Kidney glomerular epithelial cell (primary cell): ENCODE measurements around the gene CDH26.

Experiments
- DNase-seq: peaks from one replicate; lab custom pipeline; 2025; lab: John Stamatoyannopoulos, UW

CDH26 gene

DNA sequence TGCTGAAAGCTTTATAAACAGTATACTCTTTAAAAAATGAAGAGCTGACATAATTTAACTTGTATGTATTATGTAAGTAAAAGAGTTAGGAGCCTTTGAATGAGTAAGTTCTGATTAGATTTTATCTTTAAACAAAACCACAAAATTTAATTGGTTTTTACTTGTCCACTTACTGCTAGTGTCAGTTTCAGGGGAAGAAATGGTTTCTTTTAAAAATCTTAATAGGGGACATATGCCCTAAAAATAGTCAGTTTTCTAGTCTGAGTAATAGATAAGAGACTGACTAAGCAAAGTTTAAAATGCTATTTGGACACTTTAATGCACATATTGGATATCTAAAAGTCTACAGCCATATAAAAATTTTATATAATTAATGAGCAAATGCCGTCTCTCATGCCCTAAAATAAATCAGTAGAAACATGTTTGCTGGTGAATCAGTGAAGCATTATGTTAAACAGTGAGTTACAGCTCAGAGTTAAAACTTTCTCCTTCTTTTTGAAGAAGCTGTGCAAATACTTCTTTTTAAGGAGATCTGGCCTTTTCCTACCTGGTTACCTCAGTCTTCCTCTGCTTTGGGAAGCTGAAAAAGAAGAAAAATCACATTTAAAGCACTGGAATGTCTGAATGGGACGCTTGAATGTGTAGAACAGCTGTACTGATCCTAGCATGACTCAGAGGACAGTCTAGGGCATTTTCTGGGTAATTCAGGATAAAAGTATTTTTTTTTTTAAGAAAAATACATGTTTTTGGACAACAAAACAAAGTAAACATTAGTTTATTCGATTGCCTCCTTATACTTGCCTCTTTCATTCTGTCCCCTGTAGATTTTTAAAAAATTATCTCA, 55.3 kb downstream of the CDH26 start:
- DNase-seq = no peak

DNA sequence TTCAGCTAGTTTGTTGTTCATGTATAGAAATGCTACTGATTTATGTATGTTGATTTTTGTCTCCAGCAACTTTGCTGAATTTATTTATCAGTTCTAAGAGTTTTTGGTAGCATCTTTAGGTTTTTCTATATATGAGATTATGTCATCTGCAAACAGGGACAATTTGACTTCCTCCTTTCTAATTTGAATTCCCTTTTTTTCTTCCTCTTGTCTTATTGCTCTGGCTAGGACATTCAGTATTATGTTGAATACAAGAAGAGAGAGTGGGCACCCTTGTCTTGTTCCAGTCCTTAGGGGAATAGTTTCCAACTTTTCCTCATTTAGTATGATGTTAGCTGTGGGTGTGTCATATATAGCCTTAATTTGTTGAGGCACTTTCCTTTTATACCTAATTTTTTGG, 58.2 kb downstream of the CDH26 start:
- DNase-seq = no peak

DNA sequence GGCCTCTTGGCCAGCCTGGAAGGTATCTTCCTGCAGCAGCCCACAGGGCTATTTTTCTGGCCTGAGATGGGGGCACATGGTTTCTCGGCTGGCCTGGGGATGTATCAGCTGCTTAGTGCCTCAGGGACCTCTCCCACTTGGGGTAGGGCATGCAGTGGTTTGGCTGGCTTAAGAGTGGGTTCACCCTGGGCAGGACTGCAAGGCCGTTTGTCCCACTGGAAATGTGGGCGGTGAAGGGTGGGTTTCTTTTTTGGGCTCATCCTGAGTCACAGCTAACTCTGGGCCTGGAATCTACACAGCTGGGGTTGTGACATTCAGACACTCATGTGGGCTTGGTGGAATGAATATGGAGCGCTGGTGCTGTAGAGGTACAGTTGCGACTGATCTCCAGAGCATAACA, 62.0 kb downstream of the CDH26 start:
- DNase-seq = no peak

GRCh38 chr20:60021104-60021503, 62.9 kb downstream of the CDH26 start:
- DNase-seq = no peak

- DNase-seq = no peak
Measured at GRCh38 chr20:60022849-60023248, 64.6 kb downstream of the CDH26 start.

GRCh38 chr20:60024245-60024644, 66.0 kb downstream of the CDH26 start:
- DNase-seq = no peak

GRCh38 chr20:60024801-60025200, 66.6 kb downstream of the CDH26 start:
- DNase-seq = no peak

DNA sequence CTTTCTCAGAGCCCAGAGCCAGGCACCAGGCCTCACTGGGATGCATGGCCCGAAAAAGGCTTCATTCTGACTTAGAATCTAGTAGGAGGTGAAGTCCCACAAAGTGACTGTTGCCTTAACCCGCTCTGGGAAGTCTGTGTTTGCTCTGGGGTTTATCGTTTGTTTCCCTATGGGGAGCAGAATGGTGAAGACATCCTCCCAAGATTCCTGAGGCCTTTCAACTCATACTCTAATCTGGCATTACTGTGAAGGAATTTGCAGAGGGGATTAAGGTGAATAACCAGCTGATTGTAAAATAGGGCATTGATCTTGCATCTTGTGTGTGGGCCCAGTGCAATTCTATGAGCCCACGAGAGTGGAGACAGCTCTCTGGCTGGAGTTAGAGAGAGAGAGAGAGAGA, 67.8 kb downstream of the CDH26 start:
- no peak for DNase-seq

- no peak for DNase-seq
Measured at GRCh38 chr20:60030471-60030870, 72.2 kb downstream of the CDH26 start.

GRCh38 chr20:60031107-60031506, 72.9 kb downstream of the CDH26 start:
- DNase-seq = no peak

DNA sequence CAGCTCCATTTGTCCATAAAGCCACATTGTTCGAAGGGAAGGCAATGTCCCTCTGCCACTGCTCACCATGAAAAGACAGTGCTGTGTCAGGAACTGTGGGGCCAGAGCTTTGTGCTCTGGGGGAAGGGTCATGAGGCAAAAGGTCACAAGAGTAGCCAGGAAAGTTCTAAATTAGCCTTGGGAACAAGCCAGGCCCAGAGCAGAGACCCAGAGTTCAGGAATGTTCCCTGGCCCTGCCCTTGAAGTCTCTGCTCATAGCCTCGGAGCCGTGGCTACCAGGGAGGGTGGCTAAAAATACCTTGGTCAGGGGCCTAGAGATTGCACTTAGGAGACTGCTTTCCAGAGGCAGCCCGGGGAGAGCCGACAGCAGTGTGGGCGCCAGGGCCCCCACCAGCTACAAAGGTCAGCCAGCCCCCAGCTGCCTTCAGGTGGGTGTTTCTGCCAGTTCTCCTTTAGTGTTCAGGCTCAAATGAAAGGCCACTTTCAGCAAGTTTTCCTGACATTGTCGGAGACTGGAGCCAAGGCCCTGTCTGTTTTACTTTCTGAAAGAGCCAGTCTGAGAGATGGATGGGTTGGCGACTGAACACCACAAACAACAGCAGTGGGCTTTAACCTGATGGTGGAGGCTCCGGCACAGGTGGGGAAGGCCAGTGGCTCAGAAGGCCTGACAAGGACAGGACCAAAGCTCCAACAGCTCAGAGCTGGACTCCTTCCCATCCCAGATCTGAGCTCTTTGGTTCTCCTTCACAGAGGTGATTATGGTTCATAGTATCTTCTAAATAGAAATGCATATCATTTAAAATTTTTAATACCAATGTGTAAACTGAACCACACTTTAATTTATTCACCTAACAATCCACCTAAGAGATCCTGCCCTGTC, 76.2 kb downstream of the CDH26 start:
- DNase-seq = no peak

DNA sequence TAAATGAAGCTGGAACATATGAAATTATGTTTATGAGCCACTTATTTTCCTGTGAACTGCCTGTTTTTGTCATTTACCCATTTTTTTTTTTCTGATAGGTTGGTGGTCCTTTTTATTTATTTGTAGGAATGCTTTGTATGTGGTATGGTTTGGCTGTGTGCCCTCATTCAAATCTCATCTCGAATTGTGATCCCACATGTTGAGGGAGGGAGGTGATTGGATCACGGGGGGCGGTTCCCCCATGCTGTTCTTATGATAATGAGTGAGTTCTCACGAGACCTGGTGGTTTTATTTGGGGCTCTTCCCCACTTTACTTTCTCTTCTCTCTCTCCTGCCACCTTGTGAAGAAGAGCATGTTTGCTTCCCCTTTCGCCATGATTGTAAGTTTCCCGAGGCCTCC, 77.3 kb downstream of the CDH26 start:
- DNase-seq = no peak

DNA sequence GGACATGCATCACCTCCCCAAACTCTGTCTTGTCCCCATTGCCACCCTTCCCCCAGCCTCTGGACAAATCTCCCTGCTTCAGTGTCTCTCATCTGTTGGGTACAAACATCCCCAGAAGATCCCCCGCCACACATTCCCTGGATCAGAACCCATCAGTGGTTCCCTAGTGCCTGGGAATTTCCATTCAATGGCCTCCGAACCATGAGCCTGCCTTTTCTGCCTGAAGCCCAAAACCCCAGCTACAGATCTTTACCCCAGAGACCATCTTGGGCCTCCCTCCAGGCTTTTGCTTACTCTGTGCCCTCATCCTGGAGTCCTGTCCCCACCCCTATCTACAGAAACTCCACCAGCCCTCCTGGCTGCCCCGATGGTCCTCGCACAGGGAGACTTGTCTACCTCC, 78.1 kb downstream of the CDH26 start:
- DNase-seq = no peak

- peak; percentile 10 for DNase-seq
Measured at GRCh38 chr20:60036746-60037499, 78.7 kb downstream of the CDH26 start.

GRCh38 chr20:60038400-60039008, 80.3 kb downstream of the CDH26 start:
- DNase-seq = no peak

DNA sequence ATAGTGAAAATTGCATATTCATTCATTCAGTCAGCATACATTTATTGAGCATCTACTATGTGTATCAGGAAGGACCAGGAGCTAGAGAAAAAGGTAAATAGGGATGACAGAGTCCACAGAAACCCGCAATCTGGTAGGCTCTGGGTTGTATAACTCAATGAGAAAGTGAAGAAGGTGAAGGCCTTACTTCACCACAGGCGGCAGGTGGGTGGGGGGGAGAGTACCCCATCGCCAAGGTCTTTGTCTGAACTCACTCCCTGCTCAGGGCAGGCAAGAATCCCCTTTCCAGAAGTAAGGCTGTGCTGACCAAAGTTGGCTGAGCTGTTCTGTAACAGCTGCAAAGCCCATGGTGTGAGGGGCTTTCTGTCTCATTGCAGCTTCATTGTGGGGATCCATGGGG, 81.3 kb downstream of the CDH26 start:
- DNase-seq = no peak

GRCh38 chr20:60040471-60041162, 82.4 kb downstream of the CDH26 start:
- no peak for DNase-seq

DNA sequence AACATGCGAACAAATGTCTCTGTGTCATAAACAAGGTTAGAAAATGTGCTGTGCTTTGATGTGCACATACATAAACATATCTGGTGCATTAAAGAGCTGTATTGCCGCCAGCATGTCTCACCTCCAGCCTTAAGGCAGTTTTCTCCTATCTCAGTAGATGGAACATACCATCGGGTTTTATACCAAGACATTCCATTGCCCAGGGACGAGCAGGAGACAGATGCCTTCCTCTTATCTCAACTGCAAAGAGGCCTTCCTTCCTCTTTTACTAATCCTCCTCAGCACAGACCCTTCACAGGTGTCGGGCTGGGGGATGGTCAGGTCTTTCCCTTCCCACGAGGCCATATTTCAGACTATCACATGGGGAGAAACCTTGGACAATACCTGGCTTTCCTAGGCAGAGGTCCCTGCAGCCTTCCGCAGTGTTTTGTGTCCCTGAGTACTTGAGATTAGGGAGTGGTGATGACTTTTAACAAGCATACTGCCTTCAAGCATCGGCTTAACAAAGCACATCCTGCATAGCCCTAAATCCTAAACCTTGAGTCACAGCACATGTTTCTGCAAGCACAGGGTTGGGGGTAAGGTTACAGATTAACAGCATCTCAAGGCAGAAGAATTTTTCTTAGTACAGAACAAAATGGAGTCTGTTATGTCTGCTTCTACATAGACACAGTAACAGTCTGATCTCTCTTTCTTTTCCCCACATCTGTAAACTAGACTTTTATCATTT, 83.4 kb downstream of the CDH26 start:
- DNase-seq = peak; percentile 88

- no peak for DNase-seq
Measured at GRCh38 chr20:60043435-60043834, 85.2 kb downstream of the CDH26 start.

DNA sequence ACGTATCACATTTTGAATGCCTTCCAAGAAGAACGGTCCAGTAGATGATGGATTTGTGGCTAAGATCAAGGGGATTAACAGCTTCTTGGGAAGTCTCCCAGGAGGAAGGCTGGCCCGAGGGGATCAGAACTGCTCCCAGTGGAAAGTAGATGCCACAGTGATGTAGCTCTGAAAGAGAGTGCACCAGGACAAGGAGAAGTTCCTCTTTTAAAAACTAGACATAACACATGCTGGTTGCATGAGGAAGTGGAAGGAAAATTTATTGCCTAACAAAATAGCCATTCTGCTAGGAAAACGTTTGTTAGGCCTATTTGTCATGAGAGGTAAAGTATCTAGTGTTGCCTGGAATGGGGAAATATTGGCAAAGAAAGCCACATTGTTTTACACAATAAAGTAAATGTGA, 87.8 kb downstream of the CDH26 start:
- DNase-seq = no peak

DNA sequence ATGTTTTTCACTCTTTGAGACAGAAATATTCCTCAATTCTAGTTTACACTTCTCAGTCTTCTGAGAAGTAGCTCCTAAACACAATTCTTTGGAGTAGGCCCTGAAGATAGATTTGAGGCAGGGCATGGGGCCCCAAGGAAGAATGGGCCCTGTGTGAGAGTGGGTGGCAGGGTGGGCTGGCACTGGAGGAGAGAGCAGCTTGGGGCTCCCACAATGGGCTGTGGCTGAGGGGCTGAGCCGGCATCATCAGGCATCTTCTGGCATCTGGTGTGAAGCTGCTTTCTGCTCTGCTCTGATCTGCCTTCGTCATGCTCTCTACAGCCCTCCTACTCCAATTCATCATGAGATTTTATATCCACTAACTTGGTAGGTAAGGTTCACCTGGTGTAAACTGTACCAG, 88.2 kb downstream of the CDH26 start:
- DNase-seq = no peak
